Peyer's patch (tissue), 4 donors: Measurements from ENCODE around the gene ZNF581. TPM values are rescaled to one million over a fixed set of nuclear protein-coding genes. Genes with fewer than 3 reads are reported as not detected.

Experiments used
- DNase-seq, 3 donors: peaks; one replicate each; pipeline ENCODE4 v3.0.0-alpha.2; 2017 to 2019
- H3K27ac ChIP-seq, 4 donors: fragments of 200-600 bp; sonication (generic); one replicate each; pipeline ENCODE4 v1.5.1; 2016 to 2019
- H3K27me3 ChIP-seq, 2 donors: fragments of 200-600 bp; sonication (generic); one replicate each; pipeline ENCODE4 v1.5.1; 2019
- H3K36me3 ChIP-seq, 3 donors: fragments of 200-600 bp; sonication (generic); one replicate each; pipeline ENCODE4 v1.5.1; 2016 to 2019
- H3K4me1 ChIP-seq, 4 donors: fragments of 200-600 bp; sonication (generic); one replicate each; pipeline ENCODE4 v1.5.1; 2016 to 2019
- H3K4me3 ChIP-seq, 4 donors: fragments of 200-600 bp; sonication (generic); 1 replicate in 3 of 4; 2 replicates in 1 of 4; pipeline ENCODE4 v1.5.1; 2016 to 2019; ENCODE audit warnings: mild to moderate bottlenecking in 1 of 4
- H3K9me3 ChIP-seq, 4 donors: fragments of 200-600 bp; sonication (generic); one replicate each; pipeline ENCODE4 v1.5.1; 2016 to 2019; ENCODE audit warnings: mild to moderate bottlenecking in 1 of 4
- CTCF ChIP-seq, 6 experiments: fragments of 450-650 bp in 4 of 6; fragments of 200-600 bp in 2 of 6; sonication (generic) in 1 of 6; IDR thresholded peaks; one replicate each; pipeline ENCODE4 v1.5.1; 2017 to 2019; ENCODE audit warnings: antibody characterized with exemption in 6 of 6, mild to moderate bottlenecking in 3 of 6, moderate library complexity in 1 of 6
- POLR2A ChIP-seq, 2 donors: fragments of 450-650 bp; IDR thresholded peaks; one replicate each; pipeline ENCODE4 v1.5.1; 2017; ENCODE audit warnings: antibody characterized with exemption in 2 of 2, mild to moderate bottlenecking in 2 of 2, moderate library complexity in 2 of 2
- total RNA-seq, 4 donors: library from RNA; depleted of rRNA; stranded (reverse); fragments of >200 nt; gene quantifications; one replicate each; pipeline ENCODE4 v1.1.0, GENCODE V29; 2016

ZNF581 gene
- total RNA-seq, 4 donors from 2014 or later, result 7.7 to 28.9 (median 14.1) TPM

- H3K4me3 ChIP-seq, result no peak overlapping the region
- peaks cover 0 to 6% (median 0%) of the 10 kb centered on the region in 4 donors for H3K4me1 ChIP-seq
- no peak for DNase-seq
- no peaks in the 10 kb centered on the region for H3K27me3 ChIP-seq
- H3K36me3 ChIP-seq, result peaks cover 0 to 17% (median 0%) of the 10 kb centered on the region in 3 donors
- no peak for TF ChIP-seq POLR2A (IDR thresholded peaks at IDR 0.05)
- no peak overlapping the region for H3K27ac ChIP-seq
- H3K9me3 ChIP-seq, result no peaks in the 10 kb centered on the region
Measured at GRCh38 chr19:55622242-55622969, 21.0 kb upstream of the ZNF581 start.

GRCh38 chr19:55623130-55623529, 20.3 kb upstream of the ZNF581 start:
- Histone ChIP-seq H3K9me3 (no peaks in the 10 kb centered on the region), H3K27ac (no peak overlapping the region), H3K36me3 (peaks cover 0 to 17% (median 0%) of the 10 kb centered on the region in 3 donors), H3K27me3 (no peaks in the 10 kb centered on the region), H3K4me1 (peaks cover 0 to 6% (median 0%) of the 10 kb centered on the region in 4 donors), H3K4me3 (no peak overlapping the region)
- TF ChIP-seq POLR2A (IDR thresholded peaks at IDR 0.05) (no peak), CTCF (IDR thresholded peaks at IDR 0.05) (no peak)
- DNase-seq, result no peak

- Histone ChIP-seq H3K9me3 (no peaks in the 10 kb centered on the region), H3K4me3 (peak overlapping the region in 1 of 4 donors; percentile 78), H3K27ac (peak overlapping the region in 1 of 4 donors; percentile 98), H3K36me3 (peaks cover 0 to 17% (median 0%) of the 10 kb centered on the region in 3 donors), H3K4me1 (peaks cover 0 to 6% (median 0%) of the 10 kb centered on the region in 4 donors), H3K27me3 (no peaks in the 10 kb centered on the region)
- no peak for DNase-seq
- TF ChIP-seq POLR2A (IDR thresholded peaks at IDR 0.05), result no peak
- no peak for TF ChIP-seq CTCF (IDR thresholded peaks at IDR 0.05)
Measured at GRCh38 chr19:55623561-55623960, 19.9 kb upstream of the ZNF581 start.

- peak; percentile 94 to 96 (median 96) for DNase-seq
- Histone ChIP-seq H3K36me3 (peaks cover 0 to 17% (median 0%) of the 10 kb centered on the region in 3 donors), H3K4me3 (peak within 1 kb of the TSS; percentile 57 to 78 (median 66)), H3K27ac (peak within 1 kb of the TSS; percentile 91 to 98 (median 96)), H3K27me3 (no peaks in the 10 kb centered on the region), H3K9me3 (no peaks in the 10 kb centered on the region), H3K4me1 (peaks cover 0 to 6% (median 0%) of the 10 kb centered on the region in 4 donors)
- TF ChIP-seq POLR2A (IDR thresholded peaks at IDR 0.05), result peak; percentile 40 to 62
- TF ChIP-seq CTCF (IDR thresholded peaks at IDR 0.05), result no peak
Measured at GRCh38 chr19:55624109-55625003, 19.1 kb upstream of the ZNF581 start, which contains the start of gene ZNF784. TSS of gene ZNF784 (minus strand) at chr19:55624566. CDS start at chr19:55624561, 5 bp downstream.

DNA sequence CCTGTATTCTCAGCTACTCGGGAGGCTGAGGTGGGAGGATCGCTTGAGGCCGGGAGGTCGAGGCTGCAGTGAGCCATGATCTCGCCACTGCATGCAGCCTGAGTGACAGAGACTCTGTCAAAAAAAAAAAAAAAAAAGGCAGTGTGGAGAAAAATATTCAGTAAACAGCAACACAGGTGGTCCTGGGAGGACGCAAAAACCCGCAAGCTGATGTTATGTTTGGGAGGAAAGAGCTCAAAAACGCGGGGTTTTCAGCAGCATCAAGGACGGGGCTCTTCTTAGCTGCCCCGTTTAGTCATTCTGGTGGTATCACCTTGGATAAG, 18.5 kb upstream of the ZNF581 start:
- no peak for TF ChIP-seq CTCF (IDR thresholded peaks at IDR 0.05)
- no peak for TF ChIP-seq POLR2A (IDR thresholded peaks at IDR 0.05)
- Histone ChIP-seq H3K4me3 (peak overlapping the region; percentile 57 to 78 (median 66)), H3K27me3 (no peaks in the 10 kb centered on the region), H3K27ac (peak overlapping the region; percentile 91 to 98 (median 96)), H3K9me3 (no peaks in the 10 kb centered on the region), H3K4me1 (peaks cover 0 to 6% (median 0%) of the 10 kb centered on the region in 4 donors), H3K36me3 (peaks cover 0 to 17% (median 0%) of the 10 kb centered on the region in 3 donors)
- DNase-seq, result no peak
